T1000 (cell line): ENCODE measurements around the gene MBL2.

Source experiments
- DNase-seq: peaks from one replicate; lab custom pipeline; 2025; ENCODE audit warnings: mixed read lengths; lab: John Stamatoyannopoulos, UW

Gene MBL2

GRCh38 chr10:52740155-52740549, 32.4 kb downstream of the MBL2 start:
- no peak for DNase-seq

- no peak for DNase-seq
Observed at GRCh38 chr10:52739380-52740154, 33.0 kb downstream of the MBL2 start.

- no peak for DNase-seq
Observed at GRCh38 chr10:52738951-52739350, 33.6 kb downstream of the MBL2 start.

- DNase-seq, result no peak
Observed at GRCh38 chr10:52729271-52730104, 43.1 kb downstream of the MBL2 start.

GRCh38 chr10:52720018-52720417, 52.6 kb downstream of the MBL2 start:
- no peak for DNase-seq
